H9 (cell line): ENCODE results near the gene GPLD1. TPM values are rescaled to one million over a fixed set of nuclear protein-coding genes. Genes with fewer than 3 reads are reported as not detected.

Experiments
- DNase-seq: peaks from one replicate; pipeline ENCODE4 v3.0.0-alpha.2; 2017
- H2AFZ ChIP-seq: one replicate; pipeline ENCODE4 v1.6.1; 2013; ENCODE audit warnings: mild to moderate bottlenecking, low read length, control low read depth, moderate library complexity
- H2AK5ac ChIP-seq: 2 replicates; pipeline ENCODE4 v1.6.1; 2013; ENCODE audit warnings: low read length, control low read depth, mixed read lengths; ENCODE audit not compliant: insufficient read length
- H2BK120ac ChIP-seq: one replicate; pipeline ENCODE4 v1.6.1; 2013; ENCODE audit warnings: low read depth, mild to moderate bottlenecking, low read length, control low read depth, inconsistent platforms; ENCODE audit not compliant: poor library complexity, severe bottlenecking
- H2BK12ac ChIP-seq: 2 replicates; pipeline ENCODE4 v1.6.1; 2013; ENCODE audit warnings: low read length, control low read depth, mixed read lengths, low read depth; ENCODE audit not compliant: insufficient read length
- H2BK15ac ChIP-seq: 2 replicates; pipeline ENCODE4 v1.6.1; 2013; ENCODE audit warnings: low read depth, low read length, control low read depth
- H2BK20ac ChIP-seq: one replicate; pipeline ENCODE4 v1.6.1; 2013; ENCODE audit warnings: low read depth, mild to moderate bottlenecking, low read length, control low read depth, inconsistent platforms; ENCODE audit not compliant: poor library complexity, severe bottlenecking
- H2BK5ac ChIP-seq: 2 replicates; pipeline ENCODE4 v1.6.1; 2013; ENCODE audit warnings: low read length, control low read depth, mixed read lengths; ENCODE audit not compliant: insufficient read length
- H3K14ac ChIP-seq: 2 replicates; pipeline ENCODE4 v1.6.1; 2013; ENCODE audit warnings: low read length, control low read depth; ENCODE audit not compliant: insufficient read depth
- H3K18ac ChIP-seq: 2 replicates; pipeline ENCODE4 v1.6.1; 2013; ENCODE audit warnings: low read depth, mild to moderate bottlenecking, mixed read lengths, low read length, control low read depth; ENCODE audit not compliant: insufficient read length
- H3K23ac ChIP-seq: 2 replicates; pipeline ENCODE4 v1.6.1; 2013; ENCODE audit warnings: low read length, control low read depth, mixed read lengths, low read depth; ENCODE audit not compliant: insufficient read length
- H3K23me2 ChIP-seq: 2 replicates; pipeline ENCODE4 v1.6.1; 2013; ENCODE audit warnings: low read depth, mild to moderate bottlenecking, mixed read lengths, low read length, control low read depth; ENCODE audit not compliant: insufficient read length, poor library complexity, severe bottlenecking
- H3K27ac ChIP-seq: 2 replicates; pipeline ENCODE4 v1.5.1; 2013; ENCODE audit warnings: low read length, control low read depth, mixed read lengths, low read depth; ENCODE audit not compliant: insufficient read length
- H3K27me3 ChIP-seq: 2 replicates; pipeline ENCODE4 v1.6.1; 2013; ENCODE audit warnings: low read length, control low read depth, inconsistent platforms; ENCODE audit not compliant: insufficient read depth
- H3K4ac ChIP-seq: 2 replicates; pipeline ENCODE4 v1.6.1; 2013; ENCODE audit warnings: low read depth, mild to moderate bottlenecking, control low read depth, inconsistent platforms, low read length, moderate library complexity
- H3K4me1 ChIP-seq: 2 replicates; pipeline ENCODE4 v1.6.1; 2013; ENCODE audit warnings: low read length, control low read depth, inconsistent platforms; ENCODE audit not compliant: insufficient read depth
- H3K4me2 ChIP-seq: 2 replicates; pipeline ENCODE4 v1.6.1; 2013; ENCODE audit warnings: low read length, control low read depth, mixed read lengths; ENCODE audit not compliant: insufficient read length, insufficient read depth
- H3K56ac ChIP-seq: 2 replicates; pipeline ENCODE4 v1.6.1; 2013; ENCODE audit warnings: low read depth, mild to moderate bottlenecking, mixed read lengths, low read length, control low read depth; ENCODE audit not compliant: insufficient read length
- H3K79me1 ChIP-seq: 2 replicates; pipeline ENCODE4 v1.6.1; 2013; ENCODE audit warnings: low read depth, mild to moderate bottlenecking, moderate library complexity, low read length, control low read depth, inconsistent platforms; ENCODE audit not compliant: insufficient read depth, poor library complexity, severe bottlenecking
- H3K79me2 ChIP-seq: 2 replicates; pipeline ENCODE4 v1.6.1; 2013; ENCODE audit warnings: low read length, control low read depth, inconsistent platforms; ENCODE audit not compliant: insufficient read depth
- H3K9ac ChIP-seq: 2 replicates; pipeline ENCODE4 v1.6.1; 2013; ENCODE audit warnings: low read length, control low read depth, mixed read lengths; ENCODE audit not compliant: insufficient read length; ENCODE audit errors: extremely low read depth
- H3K9me3 ChIP-seq: one replicate; pipeline ENCODE4 v1.6.1; 2013; ENCODE audit warnings: low read depth, low read length, inconsistent platforms; ENCODE audit not compliant: control insufficient read depth
- H3T11ph ChIP-seq: one replicate; pipeline ENCODE4 v1.6.1; 2013; ENCODE audit warnings: mild to moderate bottlenecking, low read length, control low read depth, inconsistent platforms
- H4K20me1 ChIP-seq: one replicate; pipeline ENCODE4 v1.6.1; 2013; ENCODE audit not compliant: control insufficient read depth, insufficient read length, insufficient read depth
- H4K5ac ChIP-seq: 2 replicates; pipeline ENCODE4 v1.6.1; 2013; ENCODE audit warnings: low read depth, mild to moderate bottlenecking, mixed read lengths, low read length, control low read depth; ENCODE audit not compliant: insufficient read length
- H4K8ac ChIP-seq: replicated peaks from 2 replicates; pipeline ENCODE4 v1.6.1; 2013; ENCODE audit warnings: low read length, control low read depth, mixed read lengths, low read depth; ENCODE audit not compliant: insufficient read length
- H4K91ac ChIP-seq: 2 replicates; pipeline ENCODE4 v1.6.1; 2013; ENCODE audit warnings: low read depth, mild to moderate bottlenecking, moderate library complexity, mixed read lengths, low read length, control low read depth; ENCODE audit not compliant: insufficient read length
- H3K27ac Mint-ChIP-seq, 3 experiments: 2 replicates in 2 of 3; 3 replicates in 1 of 3; pipeline ENCODE4 v1.8.0; 2020 to 2021; ENCODE audit warnings: mixed read lengths in 3 of 3, mild to moderate bottlenecking in 1 of 3, moderate library complexity in 1 of 3
- H3K27me3 Mint-ChIP-seq: 2 replicates; pipeline ENCODE4 v1.8.0; 2021; ENCODE audit warnings: low read depth, mild to moderate bottlenecking, moderate library complexity, mixed read lengths
- H3K36me3 Mint-ChIP-seq, 3 experiments: 2 replicates in 2 of 3; 3 replicates in 1 of 3; pipeline ENCODE4 v1.8.0; 2020 to 2021; ENCODE audit warnings: low read depth in 3 of 3, mixed read lengths in 3 of 3; ENCODE audit not compliant: insufficient read depth in 1 of 3
- H3K4me1 Mint-ChIP-seq, 2 experiments: 2 replicates each; pipeline ENCODE4 v1.8.0; 2020; ENCODE audit warnings: mixed read lengths in 2 of 2
- H3K4me3 Mint-ChIP-seq, 2 experiments: 2 replicates in 1 of 2; 3 replicates in 1 of 2; pipeline ENCODE4 v1.8.0; 2020 to 2021; ENCODE audit warnings: mild to moderate bottlenecking in 2 of 2, mixed read lengths in 2 of 2, moderate library complexity in 1 of 2
- H3K9me3 Mint-ChIP-seq, 2 experiments: 2 replicates in 1 of 2; 3 replicates in 1 of 2; pipeline ENCODE4 v1.8.0; 2020; ENCODE audit warnings: mild to moderate bottlenecking in 2 of 2, mixed read lengths in 2 of 2, moderate library complexity in 1 of 2
- CTCF ChIP-seq: fragments of 200-600 bp; sonication (generic); conservative IDR thresholded peaks from 3 replicates; pipeline ENCODE4 v1.8.0; 2021; ENCODE audit warnings: antibody characterized with exemption, mild to moderate bottlenecking
- WGBS: extraction: QIAGEN DNeasy Blood & Tissue Kit; methylation state at CpG from one replicate; pipeline ENCODE4 v1.1.7; 2013; ENCODE audit warnings: missing lambda C conversion rate, low lambda C conversion rate, mixed read lengths; ENCODE audit not compliant: insufficient read length; ENCODE audit errors: extremely low coverage; 5-methylcytosine and 5-hydroxymethylcytosine counted together
- total RNA-seq: library from RNA; stranded (reverse); gene quantifications from 2 replicates; pipeline ENCODE4 v1.2.1, GENCODE V29; 2021

The GPLD1 gene
- total RNA-seq, 1 experiment from 2014 or later, result 8.0 TPM

- Histone ChIP-seq H3T11ph (no peak overlapping the region), H3K27me3 (no peaks in the 10 kb centered on the region), H2BK15ac (no peak overlapping the region), H2BK120ac (no peak overlapping the region), H3K79me2 (no peaks in the 10 kb centered on the region), H3K79me1 (no peaks in the 10 kb centered on the region), H2BK20ac (no peak overlapping the region), H2AK5ac (no peak overlapping the region), H3K27ac (no peak overlapping the region), H3K9ac (no peak overlapping the region), H3K4me1 (no peaks in the 10 kb centered on the region), H4K91ac (no peak overlapping the region), H4K20me1 (no peaks in the 10 kb centered on the region), H3K23ac (no peak overlapping the region), H4K5ac (no peak overlapping the region), H4K8ac (no peak overlapping the region), H3K4ac (no peak overlapping the region), H3K23me2 (no peaks in the 10 kb centered on the region), H3K14ac (no peak overlapping the region), H3K4me2 (no peak overlapping the region), H2AFZ (no peak overlapping the region), H3K56ac (no peak overlapping the region), H2BK5ac (no peak overlapping the region), H3K18ac (no peak overlapping the region), H3K9me3 (no peaks in the 10 kb centered on the region), H2BK12ac (no peak overlapping the region)
- Mint-ChIP-seq H3K9me3 (no peaks in the 10 kb centered on the region), H3K27ac (no peak overlapping the region), H3K4me1 (peaks cover 3 to 4% of the 10 kb centered on the region in 2 experiments; a peak in 2 of 4 replicates), H3K36me3 (peaks cover 0 to 5% (median 0%) of the 10 kb centered on the region in 3 experiments; a peak in 2 of 7 replicates), H3K4me3 (no peak overlapping the region), H3K27me3 (no peaks in the 10 kb centered on the region)
- no CpG with 5 or more reads among the region's 4 CpGs for WGBS
- TF ChIP-seq CTCF, result no peak
- no peak for DNase-seq
Measured at GRCh38 chr6:24455061-24455460, 34.3 kb downstream of the GPLD1 start.
